WTC11 (cell line): ENCODE results near the gene TGFBR2.

Experiments used
- CREB1 ChIP-seq: sonication (generic); formaldehyde crosslinking; IDR thresholded peaks from 2 replicates; pipeline ENCODE4 v1.8.0; 2023; ENCODE audit warnings: mild to moderate bottlenecking, missing genetic modification reagents
- CTCF ChIP-seq: fragments of 200-600 bp; IDR thresholded peaks from 2 replicates; pipeline ENCODE4 v1.8.0; 2022; ENCODE audit warnings: antibody characterized with exemption
- E2F5 ChIP-seq: sonication (generic); formaldehyde crosslinking; IDR thresholded peaks from 2 replicates; pipeline ENCODE4 v1.8.1; 2022; ENCODE audit warnings: mild to moderate bottlenecking, moderate library complexity, missing genetic modification reagents
- EMX1 ChIP-seq: fragments of 250-450 bp; sonication (Bioruptor Pico); IDR thresholded peaks from 2 replicates; pipeline ENCODE4 v1.8.0; 2021; ENCODE audit warnings: mild to moderate bottlenecking
- FOXJ3 ChIP-seq: sonication (generic); formaldehyde crosslinking; IDR thresholded peaks from 2 replicates; pipeline ENCODE4 v1.9.0; 2021; ENCODE audit warnings: missing genetic modification reagents, mild to moderate bottlenecking, borderline replicate concordance
- MAX ChIP-seq: sonication (generic); formaldehyde crosslinking; IDR thresholded peaks from 2 replicates; pipeline ENCODE4 v1.8.0; 2022; ENCODE audit warnings: mild to moderate bottlenecking, missing genetic modification reagents
- NR1H2 ChIP-seq: sonication (generic); formaldehyde crosslinking; IDR thresholded peaks from 2 replicates; pipeline ENCODE4 v1.9.0; 2021; ENCODE audit warnings: mild to moderate bottlenecking, moderate library complexity, missing genetic modification reagents
- PRDM15 ChIP-seq: sonication (generic); formaldehyde crosslinking; IDR thresholded peaks from 2 replicates; pipeline ENCODE4 v1.8.0; 2022; ENCODE audit warnings: missing genetic modification reagents
- USF2 ChIP-seq: sonication (generic); formaldehyde crosslinking; IDR thresholded peaks from 2 replicates; pipeline ENCODE4 v1.8.1; 2023; ENCODE audit warnings: mild to moderate bottlenecking, missing genetic modification reagents, moderate library complexity
- ZBTB21 ChIP-seq: sonication (generic); formaldehyde crosslinking; IDR thresholded peaks from 2 replicates; pipeline ENCODE4 v1.8.1; 2023; ENCODE audit warnings: mild to moderate bottlenecking, missing genetic modification reagents, borderline replicate concordance

GRCh38 chr3:30686799-30687198 is 80.4 kb downstream of the TGFBR2 start:
- TF ChIP-seq CTCF (no peak), EMX1 (CRISPR knock-in tag) (no peak), ZBTB21 (CRISPR knock-in tag) (no peak), E2F5 (CRISPR knock-in tag) (no peak), USF2 (CRISPR knock-in tag) (no peak), NR1H2 (CRISPR knock-in tag) (no peak), CREB1 (no peak), PRDM15 (no peak), MAX (CRISPR knock-in tag) (no peak), FOXJ3 (no peak)
